ENCODE measurements around the gene TERB1. TPM values are rescaled to one million over a fixed set of nuclear protein-coding genes. Genes with fewer than 3 reads are reported as not detected.
A peak's percentile ranks its signal among the peaks of the same experiment; 100 is the strongest.

Gene TERB1
- total and polyA plus RNA-seq, 5 donors: 0.22 TPM; not detected in 4

DNA sequence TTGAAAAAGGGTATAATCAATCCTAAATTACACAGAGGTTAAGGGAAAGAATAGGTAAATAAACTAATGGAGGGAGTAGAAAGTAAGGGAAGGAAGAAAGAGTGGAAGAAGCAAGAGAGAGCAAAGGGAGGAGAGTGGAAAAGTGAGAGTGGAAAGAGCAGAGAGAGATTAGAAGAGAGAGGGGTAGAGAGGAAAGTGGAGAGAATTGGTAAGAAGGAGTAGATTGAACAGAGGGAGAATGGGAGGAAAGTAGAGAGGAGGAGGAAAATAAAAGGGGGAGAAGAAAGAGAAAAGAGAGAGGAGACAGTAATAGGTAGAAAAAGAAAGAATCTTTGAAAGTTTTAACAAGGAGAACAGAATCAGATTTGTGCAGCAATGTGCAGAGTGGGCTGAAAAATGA, 24.9 kb downstream of the TERB1 start:
- no peak for ATAC-seq
- no peaks in the 10 kb centered on the region for H3K9me3 ChIP-seq (ENCODE audit: control insufficient read depth, low read length)
- no peak for DNase-seq
- H3K27me3 ChIP-seq (ENCODE audit: control insufficient read depth, insufficient read depth): no peaks in the 10 kb centered on the region
- H3K4me1 ChIP-seq (ENCODE audit: control insufficient read depth, insufficient read depth, low read length): no peaks in the 10 kb centered on the region
- intact Hi-C loops (cut with DNase I): no loop called here
- no peak overlapping the region for H3K4me3 ChIP-seq (ENCODE audit: low read length)
- no peak overlapping the region for H3K27ac ChIP-seq (ENCODE audit: low read length)

DNA sequence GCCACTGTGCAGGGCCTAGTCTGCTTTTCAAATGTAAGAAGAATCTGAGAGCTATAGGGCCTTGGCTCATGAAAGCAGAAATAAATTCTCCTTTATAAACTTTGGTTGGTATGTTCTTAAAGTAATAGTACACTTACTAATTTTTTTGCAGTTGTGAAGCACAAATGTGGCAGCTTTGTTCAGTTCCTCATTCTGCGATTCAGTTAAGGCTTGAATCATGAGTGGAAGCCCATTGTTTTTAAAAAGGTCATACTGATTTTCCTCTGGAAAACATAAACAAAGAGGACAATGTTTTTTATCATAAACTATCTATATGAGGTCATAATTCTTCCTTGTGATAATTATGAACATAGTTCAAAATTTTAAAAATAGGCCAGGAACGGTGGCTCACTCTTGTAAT, 26.4 kb downstream of the TERB1 start:
- intact Hi-C loops (cut with DNase I): no loop called here
- H3K4me1 ChIP-seq (ENCODE audit: control insufficient read depth, insufficient read depth, low read length): no peaks in the 10 kb centered on the region
- no peaks in the 10 kb centered on the region for H3K27me3 ChIP-seq (ENCODE audit: control insufficient read depth, insufficient read depth)
- DNase-seq (no peak), ATAC-seq (no peak)
- no peak overlapping the region for H3K4me3 ChIP-seq (ENCODE audit: low read length)
- H3K27ac ChIP-seq (ENCODE audit: low read length): no peak overlapping the region
- 55% methylated on average over 2 of the region's 2 CpGs for WGBS
- no peaks in the 10 kb centered on the region for H3K9me3 ChIP-seq (ENCODE audit: control insufficient read depth, low read length)

DNA sequence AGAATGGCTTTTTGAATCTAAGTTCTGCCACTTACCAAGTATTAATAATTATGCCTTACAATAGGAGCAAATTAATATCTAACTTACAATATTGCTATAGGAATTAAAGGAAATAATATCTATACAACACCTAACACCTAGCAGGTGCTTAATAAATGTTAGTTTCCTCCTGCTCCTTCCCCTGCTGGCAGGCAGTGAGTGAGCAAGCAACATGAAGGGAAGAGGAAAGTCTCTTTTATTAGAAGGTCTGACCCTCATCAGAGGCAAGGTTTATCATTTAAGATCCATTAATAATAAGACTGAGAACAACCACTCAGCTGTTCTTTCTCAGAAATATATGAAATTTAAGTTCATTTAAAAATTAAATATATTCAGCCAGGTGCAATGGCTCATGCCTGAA, 43.3 kb downstream of the TERB1 start:
- no peak overlapping the region for H3K27ac ChIP-seq (ENCODE audit: low read length)
- H3K4me3 ChIP-seq (ENCODE audit: low read length): no peak overlapping the region
- no peaks in the 10 kb centered on the region for H3K4me1 ChIP-seq (ENCODE audit: control insufficient read depth, insufficient read depth, low read length)
- no peaks in the 10 kb centered on the region for H3K9me3 ChIP-seq (ENCODE audit: control insufficient read depth, low read length)
- no peaks in the 10 kb centered on the region for H3K27me3 ChIP-seq (ENCODE audit: control insufficient read depth, insufficient read depth)
- intact Hi-C loops (cut with DNase I): no loop called here
- no peak for DNase-seq
- ATAC-seq: no peak

DNA sequence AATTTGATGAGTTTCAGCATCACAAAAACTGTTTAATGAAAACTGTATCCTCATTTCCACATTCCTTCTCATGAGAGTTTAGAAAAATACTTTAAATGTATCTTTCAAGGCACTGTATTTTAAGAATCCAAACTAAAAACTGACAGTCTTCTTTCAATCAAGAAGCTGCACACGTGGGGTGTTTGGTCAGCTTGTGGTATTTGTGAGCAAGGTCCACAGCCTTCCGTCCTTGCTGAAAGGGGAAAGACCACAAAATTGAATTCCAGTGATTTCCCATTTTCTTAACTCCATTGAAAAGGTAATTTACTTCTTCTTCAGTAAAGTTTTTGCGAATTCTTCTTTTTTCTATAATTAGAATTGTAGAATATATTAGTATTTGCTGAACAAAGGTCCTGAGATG, 46.6 kb downstream of the TERB1 start:
- no peak overlapping the region for H3K27ac ChIP-seq (ENCODE audit: low read length)
- intact Hi-C loops (cut with DNase I): no loop called here
- H3K27me3 ChIP-seq (ENCODE audit: control insufficient read depth, insufficient read depth): no peaks in the 10 kb centered on the region
- H3K4me1 ChIP-seq (ENCODE audit: control insufficient read depth, insufficient read depth, low read length): peaks cover 5% of the 10 kb centered on the region
- no peaks in the 10 kb centered on the region for H3K9me3 ChIP-seq (ENCODE audit: control insufficient read depth, low read length)
- no peak for ATAC-seq
- 67% methylated on average over 3 of the region's 3 CpGs for WGBS
- no peak overlapping the region for H3K4me3 ChIP-seq (ENCODE audit: low read length)
- DNase-seq: no peak

DNA sequence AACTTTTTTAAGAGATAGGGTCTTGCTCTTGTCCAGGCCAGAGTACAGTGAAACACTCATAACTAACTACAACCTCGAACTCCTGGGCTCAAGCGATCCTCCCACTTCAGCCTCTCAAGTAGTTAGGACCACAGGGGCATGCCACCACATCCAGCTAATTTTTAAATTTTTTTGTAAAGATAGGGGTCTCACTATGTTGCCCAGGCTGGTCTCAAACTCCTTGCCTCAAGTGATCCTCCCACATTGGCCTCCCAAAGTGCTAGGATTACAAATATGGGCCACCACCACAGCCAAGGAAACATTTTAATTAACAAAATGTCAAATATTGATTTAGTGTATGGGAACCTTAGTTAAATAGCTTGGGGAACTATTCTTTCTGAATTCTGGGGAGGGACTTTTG, 47.2 kb downstream of the TERB1 start:
- ATAC-seq: no peak
- 92% methylated on average over 2 of the region's 2 CpGs for WGBS
- no peak overlapping the region for H3K4me3 ChIP-seq (ENCODE audit: low read length)
- H3K9me3 ChIP-seq (ENCODE audit: control insufficient read depth, low read length): no peaks in the 10 kb centered on the region
- intact Hi-C loops (cut with DNase I): no loop called here
- peaks cover 5% of the 10 kb centered on the region for H3K4me1 ChIP-seq (ENCODE audit: control insufficient read depth, insufficient read depth, low read length)
- H3K27ac ChIP-seq (ENCODE audit: low read length): no peak overlapping the region
- no peak for DNase-seq
- no peaks in the 10 kb centered on the region for H3K27me3 ChIP-seq (ENCODE audit: control insufficient read depth, insufficient read depth)

- intact Hi-C loops (cut with DNase I): no loop called here
Measured at GRCh38 chr16:66752958-66753357, 48.4 kb downstream of the TERB1 start.

GRCh38 chr16:66752379-66752778, 49.0 kb downstream of the TERB1 start:
- DNase-seq: no peak
- Histone ChIP-seq H3K4me3 (ENCODE audit: low read length) (no peak overlapping the region), H3K9me3 (ENCODE audit: control insufficient read depth, low read length) (no peaks in the 10 kb centered on the region), H3K27me3 (ENCODE audit: control insufficient read depth, insufficient read depth) (no peaks in the 10 kb centered on the region), H3K27ac (ENCODE audit: low read length) (no peak overlapping the region), H3K4me1 (ENCODE audit: control insufficient read depth, insufficient read depth, low read length) (peaks cover 5% of the 10 kb centered on the region)
- peak in 1 of 2 donors; percentile 10 for ATAC-seq
- 82% methylated on average over 6 of the region's 6 CpGs for WGBS
- intact Hi-C loops (cut with DNase I): no loop called here

More at GRCh38 chr16:66752958-66753357, 48.4 kb downstream of the TERB1 start:
- no peak for DNase-seq
- Histone ChIP-seq H3K4me1 (ENCODE audit: control insufficient read depth, insufficient read depth, low read length) (peaks cover 5% of the 10 kb centered on the region), H3K9me3 (ENCODE audit: control insufficient read depth, low read length) (no peaks in the 10 kb centered on the region), H3K27me3 (ENCODE audit: control insufficient read depth, insufficient read depth) (no peaks in the 10 kb centered on the region), H3K27ac (ENCODE audit: low read length) (no peak overlapping the region), H3K4me3 (ENCODE audit: low read length) (no peak overlapping the region)
- no peak for ATAC-seq
- 98% methylated on average over 2 of the region's 2 CpGs for WGBS

DNA sequence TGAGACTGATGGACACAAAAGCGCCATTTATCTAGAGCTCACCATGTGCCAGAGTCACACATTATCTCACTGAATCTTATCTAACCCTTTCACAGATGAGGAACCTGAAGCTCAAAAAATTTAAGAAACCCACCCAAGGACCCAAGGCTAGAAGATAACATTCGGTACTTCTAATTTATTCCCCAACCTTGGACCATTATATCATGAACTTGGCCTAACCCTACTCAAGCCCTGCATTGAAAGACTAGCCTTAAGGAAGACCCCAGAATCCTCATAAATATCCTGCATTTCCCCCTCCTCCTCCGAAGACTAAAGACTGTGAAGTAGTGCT, 49.4 kb downstream of the TERB1 start:
- Histone ChIP-seq H3K4me1 (ENCODE audit: control insufficient read depth, insufficient read depth, low read length) (peaks cover 5% of the 10 kb centered on the region), H3K27me3 (ENCODE audit: control insufficient read depth, insufficient read depth) (no peaks in the 10 kb centered on the region), H3K9me3 (ENCODE audit: control insufficient read depth, low read length) (no peaks in the 10 kb centered on the region), H3K27ac (ENCODE audit: low read length) (no peak overlapping the region), H3K4me3 (ENCODE audit: low read length) (peak overlapping the region; percentile 73)
- intact Hi-C loops (cut with DNase I): no loop called here
- no peak for DNase-seq
- no peak for ATAC-seq
- WGBS: 45% methylated on average over 3 of the region's 3 CpGs

DNA sequence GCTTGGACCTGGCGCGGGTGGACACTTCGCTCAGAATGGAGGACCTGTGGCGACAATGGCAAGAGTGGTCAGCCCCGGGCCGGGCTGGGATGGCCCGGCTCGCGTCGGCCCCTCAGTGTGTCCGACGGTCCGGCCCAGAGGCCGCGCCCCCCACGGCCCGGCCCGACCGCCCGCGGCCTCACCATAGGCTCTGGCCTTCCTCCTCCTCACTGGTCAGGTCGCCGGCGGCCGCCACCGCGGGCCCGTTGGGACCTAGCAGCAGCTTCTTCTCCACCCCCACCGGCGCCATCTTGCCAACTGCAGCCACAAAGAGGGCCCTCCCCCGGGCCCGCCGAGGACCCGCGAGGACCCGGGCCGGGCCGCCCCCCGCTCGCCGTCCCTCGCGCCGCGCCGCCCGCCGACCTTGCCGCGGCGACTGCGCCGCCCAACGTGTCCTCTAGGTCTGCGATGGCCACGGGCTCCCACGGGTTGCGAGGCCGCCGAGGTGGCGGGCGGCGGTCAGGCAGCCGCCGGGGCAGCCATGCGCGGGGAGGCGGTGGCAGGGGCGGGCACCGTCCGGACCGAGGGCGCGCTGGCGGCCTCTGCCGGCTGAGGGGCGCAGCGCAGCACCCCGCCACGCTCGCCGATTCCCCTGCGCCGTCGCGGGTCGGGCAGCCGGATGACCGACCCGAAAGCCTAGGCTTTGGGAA, 49.9 kb downstream of the TERB1 start, which contains the start of gene DYNC1LI2:
TSS of gene DYNC1LI2 (minus strand) at position 307 of the 689 bp plus-strand sequence. CDS start at position 289, 18 bp downstream.
- Histone ChIP-seq H3K9me3 (ENCODE audit: control insufficient read depth, low read length) (no peaks in the 10 kb centered on the region), H3K27ac (ENCODE audit: low read length) (peak within 1 kb of the TSS; percentile 96), H3K27me3 (ENCODE audit: control insufficient read depth, insufficient read depth) (no peaks in the 10 kb centered on the region), H3K4me1 (ENCODE audit: control insufficient read depth, insufficient read depth, low read length) (peaks cover 5% of the 10 kb centered on the region), H3K4me3 (ENCODE audit: low read length) (peak within 1 kb of the TSS; percentile 73)
- intact Hi-C loops (cut with DNase I): no loop called here
- DNase-seq: peak; percentile 85 to 94 (median 93)
- ATAC-seq: peak; percentile 91 to 94
- WGBS: under 1% methylated on average over 90 of the region's 90 CpGs

DNA sequence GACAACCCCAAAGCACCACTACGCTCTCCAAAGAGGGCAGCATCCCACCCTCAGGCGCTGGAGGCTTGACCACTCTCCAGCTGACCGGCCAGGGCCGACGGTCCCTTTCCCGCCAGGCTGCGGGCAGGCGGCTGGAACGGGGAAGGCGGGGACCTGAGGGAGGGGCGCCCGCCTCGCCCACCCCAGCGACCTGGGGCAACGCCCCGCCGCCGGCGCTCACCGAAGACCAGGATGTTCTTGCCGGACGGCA, 50.4 kb downstream of the TERB1 start:
- H3K27me3 ChIP-seq (ENCODE audit: control insufficient read depth, insufficient read depth): no peaks in the 10 kb centered on the region
- 2% methylated on average over 22 of the region's 22 CpGs for WGBS
- peak; percentile 53 to 57 for ATAC-seq
- H3K9me3 ChIP-seq (ENCODE audit: control insufficient read depth, low read length): no peaks in the 10 kb centered on the region
- intact Hi-C loops (cut with DNase I): no loop called here
- peak in 1 of 3 donors; percentile 73 for DNase-seq
- H3K4me3 ChIP-seq (ENCODE audit: low read length): peak overlapping the region; percentile 73
- H3K4me1 ChIP-seq (ENCODE audit: control insufficient read depth, insufficient read depth, low read length): peaks cover 5% of the 10 kb centered on the region
- H3K27ac ChIP-seq (ENCODE audit: low read length): peak overlapping the region; percentile 96

GRCh38 chr16:66750279-66751052, 50.9 kb downstream of the TERB1 start:
- Histone ChIP-seq H3K4me3 (ENCODE audit: low read length) (peak overlapping the region; percentile 73), H3K27me3 (ENCODE audit: control insufficient read depth, insufficient read depth) (no peaks in the 10 kb centered on the region), H3K27ac (ENCODE audit: low read length) (no peak overlapping the region), H3K4me1 (ENCODE audit: control insufficient read depth, insufficient read depth, low read length) (peaks cover 5% of the 10 kb centered on the region), H3K9me3 (ENCODE audit: control insufficient read depth, low read length) (no peaks in the 10 kb centered on the region)
- 12% methylated on average over 12 of the region's 12 CpGs for WGBS
- ATAC-seq (no peak), DNase-seq (no peak)
- intact Hi-C loops (cut with DNase I): no loop called here
